GM21367 (cell line): ENCODE measurements around the gene SUPT5H.
"Not testable (repeated sequence)": the region's sequence is repeated elsewhere in the genome, so short reads cannot be mapped to it uniquely, and the experiment has no call there.

Experiments used
- ATAC-seq: cut with Tn5 transposase; IDR thresholded peaks from one replicate; pipeline ENCODE4 v1.9.1; 2021; ENCODE audit not compliant: unreplicated experiment

SUPT5H gene

DNA sequence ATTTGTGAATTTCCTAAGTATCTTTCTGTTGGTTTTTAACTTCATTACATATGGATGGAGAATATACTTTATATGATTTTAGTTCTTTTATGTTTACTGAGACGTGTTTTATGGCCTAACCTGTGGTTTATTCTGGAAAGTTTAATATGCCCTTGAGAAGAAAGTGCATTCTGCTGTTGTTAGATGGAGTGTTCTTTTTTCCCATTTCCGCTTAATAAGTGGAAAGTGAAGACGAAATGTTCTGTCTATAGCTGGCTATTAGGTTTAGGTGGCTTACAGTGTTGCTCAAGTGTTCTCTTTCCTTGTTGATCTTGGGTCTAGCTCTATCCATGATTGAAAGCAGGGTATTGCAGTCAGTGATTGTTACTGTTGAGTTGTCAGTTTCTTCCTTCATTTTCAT lies 18.0 kb downstream of the SUPT5H start:
- ATAC-seq, result no peak

DNA sequence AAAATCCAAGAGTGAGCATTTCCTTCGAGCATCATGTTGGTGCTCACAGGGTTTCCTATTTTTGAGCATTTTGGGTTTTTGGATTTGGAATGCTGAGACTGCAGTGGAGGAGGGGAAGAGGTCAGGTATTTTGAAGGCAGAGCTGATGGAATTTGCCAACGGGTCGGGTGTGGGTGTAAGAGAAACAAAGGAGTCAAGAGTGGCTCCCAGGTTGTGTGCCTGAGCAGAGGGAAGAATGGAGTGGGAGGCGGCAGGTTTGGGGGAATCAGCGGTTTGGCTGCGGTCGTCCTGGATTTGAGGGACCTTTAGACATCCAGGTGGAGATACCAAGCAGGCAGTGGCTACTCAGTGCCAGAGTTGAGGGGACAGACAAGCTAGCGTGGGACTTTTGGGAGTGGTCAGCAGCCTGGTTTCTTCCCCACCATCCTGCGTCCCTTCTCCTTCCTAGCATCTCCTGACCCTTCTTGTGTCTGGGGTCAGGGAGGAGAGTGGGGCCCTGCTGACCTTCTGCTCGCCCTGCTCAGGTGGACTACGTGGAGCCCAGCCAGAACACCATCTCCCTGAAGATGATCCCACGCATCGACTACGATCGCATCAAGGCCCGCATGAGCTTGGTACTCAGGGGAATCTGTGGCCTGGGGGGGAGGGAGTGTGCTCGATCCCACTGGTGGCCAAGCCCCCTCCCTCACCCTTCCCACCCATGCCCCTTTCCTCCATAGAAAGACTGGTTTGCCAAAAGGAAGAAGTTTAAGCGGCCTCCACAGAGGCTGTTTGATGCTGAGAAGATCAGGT lies 20.8 kb downstream of the SUPT5H start:
- ATAC-seq, result no peak

DNA sequence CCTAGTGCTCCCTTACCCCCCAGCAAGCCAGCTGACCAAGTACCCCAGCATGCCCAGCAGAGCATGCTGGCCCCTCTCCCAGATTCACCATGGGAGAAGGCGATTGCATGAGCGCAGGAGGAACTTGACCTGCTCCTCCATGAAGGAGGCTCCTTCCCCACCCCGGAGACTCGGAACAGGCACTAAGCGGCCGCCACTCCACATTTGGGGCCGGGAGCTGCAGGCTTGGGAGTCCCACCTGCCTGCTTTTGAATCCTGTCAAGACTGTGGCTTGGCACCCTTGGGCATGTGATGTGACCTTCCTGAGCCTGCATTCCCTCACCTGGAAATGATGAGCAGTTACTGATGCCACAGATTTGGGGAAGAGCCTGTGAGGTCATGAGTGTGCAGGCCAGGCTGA lies 22.6 kb downstream of the SUPT5H start:
- ATAC-seq, result no peak

DNA sequence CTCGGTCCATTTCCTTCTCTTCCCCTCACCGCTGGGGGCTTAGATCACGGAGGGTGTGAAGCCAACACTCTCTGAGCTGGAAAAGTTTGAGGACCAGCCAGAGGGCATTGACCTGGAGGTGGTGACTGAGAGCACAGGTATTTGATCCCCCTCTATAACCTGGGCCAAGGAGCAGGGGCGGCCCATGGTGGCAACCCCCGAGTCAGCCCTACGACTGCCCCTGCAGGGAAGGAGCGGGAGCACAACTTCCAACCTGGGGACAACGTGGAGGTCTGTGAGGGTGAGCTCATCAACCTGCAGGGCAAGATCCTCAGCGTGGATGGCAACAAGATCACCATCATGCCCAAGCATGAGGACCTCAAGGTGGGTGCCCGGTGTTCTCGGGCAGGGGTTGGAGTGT lies 23.7 kb downstream of the SUPT5H start:
- ATAC-seq, result no peak

DNA sequence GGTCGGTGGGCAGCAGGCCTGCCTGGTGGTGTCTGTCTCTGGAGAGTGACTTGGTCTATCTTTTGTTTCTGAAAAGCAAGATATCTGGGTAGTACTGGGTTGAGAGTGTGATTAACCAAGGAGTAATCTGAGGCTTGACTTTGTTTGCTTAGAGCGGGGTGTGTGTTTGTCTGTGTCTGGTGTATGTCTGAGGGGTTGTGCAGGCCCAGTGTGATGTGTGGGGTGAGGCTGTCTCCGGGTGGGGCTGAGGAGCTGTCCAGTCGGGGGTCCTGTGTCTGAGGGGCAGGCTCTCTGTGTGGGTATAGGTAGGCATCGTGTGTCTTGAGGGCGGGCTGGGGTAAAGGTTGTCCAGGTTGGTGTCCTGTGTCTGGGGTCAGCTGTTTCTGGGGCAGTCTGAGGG lies 24.2 kb downstream of the SUPT5H start:
- ATAC-seq, result no peak

DNA sequence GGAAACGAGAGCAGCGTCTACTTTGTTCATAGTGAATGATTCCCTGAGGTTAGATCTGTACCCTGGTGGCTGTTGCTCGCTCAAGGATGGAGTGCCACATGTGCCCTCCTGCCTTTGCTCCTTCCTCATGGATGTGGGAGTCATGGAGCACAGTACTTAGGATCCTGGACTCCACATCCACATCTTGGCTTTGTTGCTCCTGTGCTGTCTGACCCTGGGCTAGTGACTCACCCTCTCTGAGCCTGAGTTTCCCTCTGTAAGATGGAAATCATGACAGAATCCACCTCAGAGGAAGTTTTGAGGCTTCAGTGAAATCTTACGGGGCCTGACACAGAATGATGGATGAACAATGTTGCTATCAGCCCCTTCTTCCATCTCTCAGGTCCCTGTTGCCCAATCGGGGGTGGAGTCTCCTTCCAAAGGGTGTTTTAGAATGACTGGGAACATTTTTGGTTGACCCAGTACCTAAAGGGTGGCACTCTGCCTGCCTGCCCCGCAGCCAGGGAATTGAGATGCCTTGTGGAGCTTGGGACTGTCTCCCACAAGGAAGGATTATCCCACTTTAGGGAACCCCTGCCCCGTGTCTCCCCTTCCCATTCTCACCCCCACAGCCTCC lies 25.4 kb downstream of the SUPT5H start:
- no peak for ATAC-seq

DNA sequence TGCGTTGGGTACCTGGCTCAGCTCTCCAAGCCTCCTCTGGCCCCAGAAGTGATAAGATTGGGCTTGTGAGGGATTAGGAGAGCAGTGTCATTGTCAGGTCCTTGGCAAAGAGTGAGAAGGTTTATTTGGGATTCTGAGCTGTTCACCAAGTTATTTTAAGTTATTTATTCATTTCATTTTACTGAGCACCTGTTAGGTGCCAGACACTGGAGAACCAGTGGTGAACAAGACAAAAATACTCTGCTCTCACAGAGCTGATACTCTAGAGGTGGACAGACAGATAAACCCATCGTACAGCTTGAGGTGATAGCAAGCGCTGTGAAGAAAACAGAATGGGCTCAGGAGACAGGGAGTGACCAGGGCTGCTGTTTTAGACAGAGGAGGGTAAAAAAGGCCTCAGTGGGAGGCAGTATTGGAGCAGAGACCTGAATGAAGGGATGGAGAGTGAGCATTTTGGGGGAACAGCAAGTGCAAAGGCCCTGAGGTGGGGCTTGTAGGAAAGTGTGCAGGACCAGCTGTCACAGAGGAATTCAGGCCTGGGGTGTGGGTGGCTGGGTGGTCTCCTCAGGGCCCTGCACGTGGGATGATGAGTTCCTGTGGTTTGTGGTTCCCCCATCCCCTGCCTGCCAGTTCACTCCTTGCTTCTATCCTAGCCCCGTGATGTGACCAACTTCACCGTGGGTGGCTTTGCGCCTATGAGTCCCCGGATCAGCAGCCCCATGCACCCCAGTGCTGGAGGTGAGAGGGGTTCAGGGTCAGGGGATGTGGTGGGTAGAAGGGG lies 26.6 kb downstream of the SUPT5H start:
- ATAC-seq, result no peak

DNA sequence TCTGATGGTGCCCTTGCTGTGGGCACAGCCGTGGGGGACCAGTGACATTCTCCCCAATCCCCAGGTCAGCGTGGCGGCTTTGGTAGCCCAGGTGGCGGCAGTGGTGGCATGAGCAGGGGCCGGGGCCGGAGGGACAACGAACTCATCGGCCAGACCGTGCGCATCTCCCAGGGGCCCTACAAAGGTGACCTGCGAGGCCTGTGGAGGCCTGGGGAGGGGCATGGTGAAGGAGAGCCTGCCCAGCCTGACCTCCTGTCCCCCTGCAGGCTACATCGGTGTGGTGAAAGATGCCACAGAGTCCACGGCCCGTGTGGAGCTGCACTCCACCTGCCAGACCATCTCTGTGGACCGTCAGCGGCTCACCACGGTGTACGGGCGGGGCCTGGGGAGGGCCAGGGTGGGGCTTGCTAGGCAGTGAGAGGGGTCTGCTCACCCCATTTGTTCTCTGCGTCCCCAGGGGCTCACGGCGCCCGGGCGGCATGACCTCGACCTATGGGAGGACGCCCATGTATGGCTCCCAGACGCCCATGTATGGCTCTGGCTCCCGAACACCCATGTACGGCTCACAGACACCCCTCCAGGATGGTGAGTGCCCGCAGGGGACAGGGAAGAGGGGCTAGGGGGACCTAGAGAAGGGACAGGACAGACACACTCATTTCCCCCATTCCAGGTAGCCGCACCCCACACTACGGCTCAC lies 27.5 kb downstream of the SUPT5H start:
- ATAC-seq, result no peak

DNA sequence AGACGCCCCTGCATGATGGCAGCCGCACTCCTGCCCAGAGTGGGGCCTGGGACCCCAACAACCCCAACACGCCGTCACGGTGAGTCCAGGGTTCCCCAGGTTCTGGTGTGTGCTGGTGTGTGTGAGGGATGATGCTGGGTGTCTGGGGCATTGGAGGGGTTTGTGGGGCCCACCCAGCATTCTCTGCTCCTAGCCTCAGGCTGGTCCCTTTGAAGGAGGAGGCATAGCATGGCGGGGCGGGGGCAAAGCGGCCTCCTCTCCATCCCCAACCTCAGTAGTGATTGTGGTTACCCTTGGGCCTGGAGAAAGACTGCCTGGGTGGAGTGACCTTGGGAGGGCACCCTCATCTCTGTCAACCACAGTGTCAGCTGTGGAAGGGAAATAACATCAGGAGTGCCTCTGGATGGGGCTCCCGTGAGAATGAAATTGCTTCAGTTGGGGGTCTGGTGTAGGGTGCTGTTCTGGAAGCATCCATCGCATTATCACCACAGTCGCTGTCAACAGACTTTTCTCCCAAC lies 28.1 kb downstream of the SUPT5H start:
- no peak for ATAC-seq

DNA sequence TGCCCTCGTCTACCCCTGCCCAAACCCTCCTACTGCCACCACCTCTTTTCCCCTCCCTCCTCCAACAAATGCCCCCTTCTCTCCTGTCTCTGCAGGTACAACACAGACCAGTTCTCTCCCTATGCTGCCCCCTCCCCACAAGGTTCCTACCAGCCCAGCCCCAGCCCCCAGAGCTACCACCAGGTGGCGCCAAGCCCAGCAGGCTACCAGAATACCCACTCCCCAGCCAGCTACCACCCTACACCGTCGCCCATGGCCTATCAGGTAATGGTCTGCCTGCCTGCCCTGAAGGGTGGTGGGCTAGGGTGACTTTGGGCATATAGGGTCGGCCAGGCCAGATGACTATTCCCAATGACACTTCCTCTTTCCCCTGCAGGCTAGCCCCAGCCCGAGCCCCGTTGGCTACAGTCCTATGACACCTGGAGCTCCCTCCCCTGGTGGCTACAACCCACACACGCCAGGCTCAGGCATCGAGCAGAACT lies 28.8 kb downstream of the SUPT5H start:
- ATAC-seq, result no peak

DNA sequence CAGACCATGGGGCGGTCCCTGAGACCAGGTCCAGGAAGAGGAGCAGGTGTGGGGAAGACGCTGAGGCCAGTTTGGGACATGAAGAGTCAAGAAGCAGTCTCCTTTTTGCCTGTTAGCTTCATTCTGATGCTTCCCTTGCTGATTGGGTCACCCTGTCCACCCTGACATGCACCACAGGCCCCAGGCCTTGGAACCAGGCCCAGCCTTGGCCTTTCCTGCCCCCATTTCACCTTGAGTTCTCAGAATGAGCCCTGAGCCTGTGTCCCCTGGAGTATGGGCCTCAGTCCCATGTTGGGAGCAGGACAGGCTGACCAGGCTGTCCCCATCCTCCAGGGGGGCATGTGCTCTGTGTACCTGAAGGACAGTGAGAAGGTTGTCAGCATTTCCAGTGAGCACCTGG lies 30.4 kb downstream of the SUPT5H start:
- no peak for ATAC-seq

DNA sequence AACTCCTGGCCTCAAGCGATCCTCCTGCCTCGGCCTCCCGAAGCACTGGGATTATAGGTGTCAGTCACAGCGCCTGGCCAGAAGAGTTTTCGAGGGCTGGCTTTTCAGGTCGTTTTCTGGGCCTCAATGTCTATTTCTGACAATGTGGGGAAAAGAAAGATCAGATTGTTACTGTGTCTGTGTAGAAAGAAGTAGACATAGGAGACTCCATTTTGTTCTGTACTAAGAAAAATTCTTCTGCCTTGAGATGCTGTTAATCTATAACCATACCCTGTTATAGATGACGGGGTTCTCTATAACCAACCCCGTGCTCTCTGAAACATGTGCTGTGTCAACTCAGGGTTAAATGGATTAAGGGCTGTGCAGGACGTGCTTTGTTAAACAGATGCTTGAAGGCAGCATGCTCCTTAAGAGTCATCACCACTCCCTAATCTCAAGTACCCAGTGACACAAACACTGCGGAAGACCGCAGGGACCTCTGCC lies 34.0 kb downstream of the SUPT5H start:
- not testable (repeated sequence) for ATAC-seq

DNA sequence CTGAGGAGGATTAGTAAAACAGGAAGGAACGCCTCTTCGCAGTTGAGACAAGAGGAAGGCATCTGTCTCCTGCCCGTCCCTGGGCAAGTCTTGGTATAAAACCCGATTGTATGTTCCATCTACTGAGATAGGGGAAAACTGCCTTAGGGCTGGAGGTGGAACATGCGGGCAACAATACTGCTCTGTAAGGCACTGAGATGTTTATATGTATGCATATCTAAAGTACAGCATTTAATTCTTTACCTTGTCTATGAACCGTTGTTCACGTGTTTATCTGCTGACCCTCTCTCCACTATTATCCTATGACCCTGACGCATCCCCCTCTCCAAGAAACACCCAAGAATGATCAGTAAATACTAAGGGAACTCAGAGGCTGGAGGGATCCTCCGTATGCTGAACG lies 34.5 kb downstream of the SUPT5H start:
- no peak for ATAC-seq

DNA sequence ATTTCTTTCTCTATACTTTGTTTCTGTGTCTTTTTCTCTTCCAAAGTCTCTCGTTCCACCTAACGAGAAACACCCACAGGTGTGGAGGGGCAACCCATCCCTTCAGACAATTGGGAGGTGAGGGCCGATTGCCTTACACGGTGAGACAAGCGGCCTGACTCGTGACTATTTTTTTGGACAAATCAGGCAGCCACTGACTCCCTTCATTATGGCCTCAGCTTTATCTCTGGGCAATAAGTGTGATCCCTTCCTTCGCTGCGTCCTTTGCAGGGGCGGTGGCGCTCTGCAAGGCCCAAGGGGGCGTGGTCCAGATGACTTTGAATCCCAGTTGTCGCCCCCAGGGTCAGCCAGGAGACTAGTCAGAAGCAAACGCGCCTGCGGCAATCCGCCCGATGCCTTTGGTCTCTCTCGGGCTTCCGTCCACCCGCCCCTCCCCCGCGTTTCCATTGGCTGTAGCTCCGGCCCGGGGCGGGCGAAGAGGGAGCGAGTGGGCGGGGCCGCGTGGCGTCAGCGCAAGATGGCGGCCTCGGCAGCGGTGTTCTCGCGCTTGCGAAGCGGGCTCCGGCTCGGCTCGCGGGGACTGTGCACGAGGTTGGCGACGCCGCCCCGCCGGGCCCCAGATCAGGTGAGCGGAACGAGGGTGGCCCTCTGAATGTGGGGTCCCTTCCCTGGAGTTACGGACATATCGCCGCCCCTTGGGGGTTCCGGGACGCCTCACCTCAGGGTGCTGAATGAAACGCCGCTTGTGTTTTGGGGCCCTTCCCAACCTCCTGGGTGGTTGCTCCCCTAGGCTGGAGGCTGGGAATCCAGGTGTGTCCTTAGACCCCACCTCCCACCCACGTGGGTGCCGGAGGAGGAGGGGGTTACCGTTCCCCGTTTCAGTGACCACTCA lies 35.2 kb downstream of the SUPT5H start, which contains the start of gene TIMM50:
Gene TIMM50, plus strand, starts transcription at position 502 of the 892 bp plus-strand sequence. Its CDS starts 16 bp downstream, at position 518.
- peak; percentile 65 for ATAC-seq

DNA sequence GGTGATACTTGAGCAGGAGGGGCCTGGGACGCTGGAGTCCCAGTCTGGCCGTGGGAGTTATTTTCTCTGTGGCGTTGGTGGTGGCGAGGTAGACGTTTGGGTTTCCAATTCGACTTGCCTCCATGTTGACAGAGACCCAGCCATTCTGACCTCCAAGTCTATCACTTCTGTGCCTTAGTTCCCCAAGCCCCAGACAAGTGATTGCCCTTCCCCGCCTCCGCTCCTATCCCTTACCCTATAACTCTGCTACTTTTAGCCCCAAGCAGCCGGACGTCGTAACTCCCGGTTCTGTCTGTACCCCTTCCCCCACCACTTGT lies 35.8 kb downstream of the SUPT5H start:
- no peak for ATAC-seq

DNA sequence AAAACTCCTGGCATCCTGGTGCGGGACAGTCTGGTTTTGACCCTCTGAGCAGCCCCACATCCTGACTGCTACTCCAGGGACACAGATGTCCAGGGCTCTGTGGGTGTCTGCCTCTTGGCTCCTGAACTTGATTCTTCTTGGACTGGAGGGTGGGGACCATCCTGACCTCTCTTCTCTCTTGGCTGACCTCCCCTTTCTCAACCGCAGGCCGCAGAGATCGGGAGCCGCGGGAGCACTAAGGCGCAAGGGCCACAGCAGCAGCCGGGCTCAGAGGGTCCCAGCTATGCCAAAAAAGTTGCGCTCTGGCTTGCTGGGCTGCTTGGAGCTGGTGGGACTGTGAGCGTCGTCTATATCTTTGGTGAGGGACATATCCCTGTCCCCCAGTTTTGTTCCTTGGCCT lies 36.3 kb downstream of the SUPT5H start:
- no peak for ATAC-seq

DNA sequence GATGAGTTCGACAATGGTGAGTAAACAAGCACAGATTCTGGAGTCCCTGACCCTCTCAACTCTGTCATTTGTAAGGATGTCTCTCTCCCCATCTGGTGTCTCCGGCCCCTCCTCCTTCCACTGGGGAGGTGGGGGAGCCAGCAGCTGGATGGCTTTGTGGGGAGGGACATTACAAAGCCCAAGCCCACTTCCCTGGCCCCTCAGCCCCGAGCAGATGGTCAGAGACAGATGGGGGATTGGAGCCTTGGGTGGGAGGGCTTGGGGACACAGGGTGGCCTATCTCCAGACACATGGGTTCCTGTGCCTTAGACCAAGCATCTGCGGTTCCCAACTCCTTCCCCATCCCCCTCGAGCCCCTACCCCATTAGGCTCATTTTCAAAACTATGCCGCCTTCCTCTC lies 37.8 kb downstream of the SUPT5H start:
- ATAC-seq, result no peak

DNA sequence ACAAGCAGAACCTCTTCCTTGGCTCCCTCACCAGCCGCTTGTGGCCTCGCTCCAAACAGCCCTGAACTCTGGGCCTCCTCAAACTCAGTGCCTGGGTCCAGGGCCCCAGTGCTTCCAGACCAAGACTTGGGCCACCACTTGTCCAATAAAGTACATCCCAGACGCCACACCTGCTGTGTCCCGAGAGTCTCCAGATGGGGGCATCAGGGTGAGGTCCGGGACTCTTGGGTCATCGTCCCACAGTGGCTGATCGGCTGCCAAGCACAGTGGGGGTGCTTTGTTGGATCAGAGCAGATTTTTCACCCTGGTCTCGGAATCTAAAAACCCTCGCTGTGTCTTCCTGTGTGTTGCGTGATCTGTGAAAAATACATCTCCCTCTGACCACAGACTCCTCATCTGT lies 44.4 kb downstream of the SUPT5H start:
- no peak for ATAC-seq

DNA sequence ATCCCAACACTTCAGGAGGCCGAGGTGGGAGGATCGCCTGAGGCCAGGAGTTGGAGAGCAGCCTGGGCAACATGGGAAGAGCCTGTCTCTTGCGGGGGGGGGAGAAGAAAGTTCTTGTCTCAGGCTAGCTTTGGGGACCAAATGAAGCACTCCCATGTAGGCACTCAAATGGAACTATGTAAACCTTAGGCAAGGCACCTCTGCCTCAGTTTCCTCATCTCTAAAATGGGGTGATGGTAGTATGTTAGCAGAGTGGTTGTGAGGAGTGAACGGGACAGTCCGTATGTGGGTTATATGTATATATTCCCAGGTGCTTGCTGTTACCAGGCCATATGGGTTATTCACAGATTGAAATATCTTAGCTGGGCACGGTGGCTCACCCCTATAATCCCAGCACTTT lies 46.8 kb downstream of the SUPT5H start:
- no peak for ATAC-seq

DNA sequence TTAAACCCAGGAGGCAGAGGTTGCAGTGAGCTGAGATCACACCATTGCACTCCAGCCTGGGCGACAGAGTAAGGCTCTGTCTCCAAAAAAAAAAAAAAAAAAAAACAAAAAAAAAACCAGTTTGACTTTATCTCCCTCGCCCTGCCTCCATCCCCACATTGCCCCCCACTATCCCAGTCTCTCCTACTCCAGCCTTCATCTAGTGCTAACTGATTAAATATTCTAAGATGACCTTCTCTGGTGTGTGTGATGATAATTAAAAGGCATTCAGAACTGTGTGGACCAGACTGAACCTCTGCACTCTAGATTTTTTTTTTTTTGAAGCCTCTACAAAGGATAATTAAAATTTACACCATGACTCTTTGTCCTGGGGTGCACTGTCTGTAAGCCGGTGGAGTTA lies 47.4 kb downstream of the SUPT5H start:
- ATAC-seq, result no peak
